Measurements from ENCODE around the gene NECAP2.
"Not testable (repeated sequence)": the region's sequence is repeated elsewhere in the genome, so short reads cannot be mapped to it uniquely, and the experiment has no call there.

- not testable (repeated sequence) for TF ChIP-seq POLR2A (IDR thresholded peaks at IDR 0.05; ENCODE audit: low read length); GATA1 (IDR thresholded peaks at IDR 0.05; ENCODE audit: low read depth, low read length)
These were observed 15.6 kb downstream of the NECAP2 start for GRCh38 chr1:16456151-16456550.
